Tibial nerve (tissue), 4 donors: ENCODE results near the gene ATP8A1. TPM values are rescaled to one million over a fixed set of nuclear protein-coding genes. Genes with fewer than 3 reads are reported as not detected.

ENCODE experiments used
- DNase-seq, 2 donors: peaks; one replicate each; pipeline ENCODE4 v3.0.0-alpha.2; 2019; ENCODE audit warnings: low spot score in 2 of 2
- H3K27ac ChIP-seq, 4 donors: fragments of 200-600 bp; sonication (generic) in 3 of 4; one replicate each; pipeline ENCODE4 v1.5.1; 2017 to 2019; ENCODE audit warnings: mild to moderate bottlenecking in 1 of 4
- H3K27me3 ChIP-seq, 2 donors: fragments of 200-600 bp; sonication (generic) in 1 of 2; one replicate each; pipeline versions ENCODE4 v1.5.1 to v1.6.0; 2017 to 2019
- H3K36me3 ChIP-seq, 3 donors: fragments of 200-600 bp; sonication (generic); one replicate each; pipeline ENCODE4 v1.5.1; 2018 to 2019
- H3K4me1 ChIP-seq, 4 donors: fragments of 200-600 bp; sonication (generic) in 3 of 4; one replicate each; pipeline ENCODE4 v1.5.1; 2017 to 2019
- H3K4me3 ChIP-seq, 4 donors: fragments of 200-600 bp; sonication (generic) in 3 of 4; one replicate each; pipeline ENCODE4 v1.5.1; 2017 to 2019; ENCODE audit warnings: mild to moderate bottlenecking in 1 of 4, moderate library complexity in 1 of 4
- H3K9me3 ChIP-seq, 4 donors: fragments of 200-600 bp; sonication (generic) in 3 of 4; one replicate each; pipeline ENCODE4 v1.5.1; 2017 to 2019
- EP300 ChIP-seq, 2 donors: sonication (generic); formaldehyde crosslinking; IDR thresholded peaks; one replicate each; pipeline ENCODE4 v1.6.1; 2017; ENCODE audit warnings: antibody characterized with exemption in 2 of 2, mild to moderate bottlenecking in 1 of 2
- POLR2A ChIP-seq, 2 donors: fragments of 450-650 bp; IDR thresholded peaks; one replicate each; pipeline ENCODE4 v1.6.1; 2017; ENCODE audit warnings: antibody characterized with exemption in 2 of 2, mild to moderate bottlenecking in 2 of 2, moderate library complexity in 2 of 2
- WGBS, 2 donors: methylation state at CpG; one replicate each; pipeline ENCODE4 v1.1.5; 2018; 5-methylcytosine and 5-hydroxymethylcytosine counted together
- total RNA-seq, 4 donors: library from RNA; depleted of rRNA; stranded (reverse); fragments of >200 nt; gene quantifications; one replicate each; pipeline ENCODE4 v1.1.0, GENCODE V29; 2016
- TF ChIP-seq, protein P1 (sequence below), 5 experiments: fragments of 200-600 bp in 3 of 5; fragments of 450-650 bp in 2 of 5; sonication (generic) in 3 of 5; IDR thresholded peaks; one replicate each; pipeline ENCODE4 v1.5.1; 2016 to 2019; ENCODE audit warnings: antibody characterized with exemption in 5 of 5, mild to moderate bottlenecking in 3 of 5, moderate library complexity in 2 of 5

The ATP8A1 gene
- total RNA-seq, 4 donors from 2014 or later = 57.9 to 79.7 (median 64.9) TPM

DNA sequence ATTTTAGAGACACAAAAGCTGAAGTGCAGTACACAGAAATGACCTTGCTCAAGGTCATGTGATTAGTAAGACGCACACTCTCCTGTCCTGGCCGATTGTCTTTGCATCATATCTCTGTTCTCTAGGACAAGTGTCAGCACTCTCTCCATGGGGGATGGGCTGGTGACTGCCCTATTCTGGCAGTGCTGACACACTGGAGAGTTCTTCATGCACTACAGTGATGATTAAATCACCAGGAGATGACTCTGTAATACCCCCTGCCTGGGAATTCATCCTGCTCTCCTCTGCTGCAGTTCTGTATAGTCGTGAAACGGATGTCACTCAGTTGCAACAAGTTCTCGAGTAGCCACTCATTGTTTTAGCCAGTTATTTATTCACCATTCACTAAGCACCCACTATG is 264.9 kb downstream of the ATP8A1 start:
- no peak for DNase-seq
- TF ChIP-seq, protein P1, sequence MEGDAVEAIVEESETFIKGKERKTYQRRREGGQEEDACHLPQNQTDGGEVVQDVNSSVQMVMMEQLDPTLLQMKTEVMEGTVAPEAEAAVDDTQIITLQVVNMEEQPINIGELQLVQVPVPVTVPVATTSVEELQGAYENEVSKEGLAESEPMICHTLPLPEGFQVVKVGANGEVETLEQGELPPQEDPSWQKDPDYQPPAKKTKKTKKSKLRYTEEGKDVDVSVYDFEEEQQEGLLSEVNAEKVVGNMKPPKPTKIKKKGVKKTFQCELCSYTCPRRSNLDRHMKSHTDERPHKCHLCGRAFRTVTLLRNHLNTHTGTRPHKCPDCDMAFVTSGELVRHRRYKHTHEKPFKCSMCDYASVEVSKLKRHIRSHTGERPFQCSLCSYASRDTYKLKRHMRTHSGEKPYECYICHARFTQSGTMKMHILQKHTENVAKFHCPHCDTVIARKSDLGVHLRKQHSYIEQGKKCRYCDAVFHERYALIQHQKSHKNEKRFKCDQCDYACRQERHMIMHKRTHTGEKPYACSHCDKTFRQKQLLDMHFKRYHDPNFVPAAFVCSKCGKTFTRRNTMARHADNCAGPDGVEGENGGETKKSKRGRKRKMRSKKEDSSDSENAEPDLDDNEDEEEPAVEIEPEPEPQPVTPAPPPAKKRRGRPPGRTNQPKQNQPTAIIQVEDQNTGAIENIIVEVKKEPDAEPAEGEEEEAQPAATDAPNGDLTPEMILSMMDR (IDR thresholded peaks at IDR 0.05) = no peak
- TF ChIP-seq POLR2A (IDR thresholded peaks at IDR 0.05) (no peak), EP300 (IDR thresholded peaks at IDR 0.05) (no peak)
- Histone ChIP-seq H3K36me3 (no peaks in the 10 kb centered on the region), H3K9me3 (no peaks in the 10 kb centered on the region), H3K27me3 (peaks cover 0 to 20% of the 10 kb centered on the region in 2 donors), H3K27ac (no peak overlapping the region), H3K4me3 (no peak overlapping the region), H3K4me1 (peaks cover 0 to 8% (median 3%) of the 10 kb centered on the region in 4 donors)
- WGBS, 2 donors = 62 to 74% methylated on average over 5 of the region's 5 CpGs

- Histone ChIP-seq H3K4me3 (no peak overlapping the region), H3K36me3 (no peaks in the 10 kb centered on the region), H3K27me3 (peaks cover 0 to 13% of the 10 kb centered on the region in 2 donors), H3K4me1 (peaks cover 0 to under 1% (median 0%) of the 10 kb centered on the region in 4 donors), H3K9me3 (no peaks in the 10 kb centered on the region), H3K27ac (no peak overlapping the region)
- WGBS, 2 donors = 81 to 88% methylated on average over 2 of the region's 2 CpGs
- DNase-seq = no peak
- TF ChIP-seq POLR2A (IDR thresholded peaks at IDR 0.05) (no peak), EP300 (IDR thresholded peaks at IDR 0.05) (no peak)
- TF ChIP-seq, protein P1 (IDR thresholded peaks at IDR 0.05) = no peak
Measured at GRCh38 chr4:42391355-42391664, 265.6 kb downstream of the ATP8A1 start.

DNA sequence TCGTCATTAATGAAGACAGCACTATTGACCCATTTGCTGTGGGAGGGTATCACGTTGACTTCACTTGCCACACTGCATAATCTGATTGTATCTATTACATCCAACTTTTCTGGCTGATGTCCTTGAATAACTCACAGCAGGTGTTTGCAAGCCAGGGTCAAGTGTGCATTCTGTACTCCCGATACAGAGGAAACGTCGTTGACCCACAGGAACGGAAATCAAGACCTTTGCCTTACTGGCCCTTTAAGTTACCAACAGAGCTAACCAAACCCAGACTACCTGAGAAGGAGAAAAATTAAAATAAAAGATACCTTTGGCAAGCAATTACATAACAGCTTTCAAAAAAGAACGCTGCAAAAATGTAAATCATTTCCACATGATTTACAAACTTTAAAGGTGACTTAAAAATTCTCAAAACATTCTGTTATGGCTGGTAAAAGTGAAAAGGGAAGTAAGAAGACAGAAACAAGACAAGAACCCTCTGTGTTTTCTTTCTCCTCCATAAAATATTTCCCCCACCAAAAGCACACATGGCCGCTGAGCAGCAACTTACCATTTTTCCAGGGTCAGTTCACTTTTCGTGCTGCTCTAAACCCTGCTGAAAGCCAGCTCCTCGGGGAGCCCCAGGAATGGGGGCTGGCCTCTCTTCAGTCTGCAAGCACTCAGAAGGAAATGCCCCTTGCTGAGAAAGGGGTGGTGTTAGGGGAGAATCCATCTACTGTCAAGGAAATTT is 266.1 kb downstream of the ATP8A1 start:
- Histone ChIP-seq H3K27me3 (peaks cover 0 to 8% of the 10 kb centered on the region in 2 donors), H3K4me3 (no peak overlapping the region), H3K9me3 (no peaks in the 10 kb centered on the region), H3K27ac (no peak overlapping the region), H3K36me3 (no peaks in the 10 kb centered on the region), H3K4me1 (no peaks in the 10 kb centered on the region)
- DNase-seq = no peak
- WGBS, 2 donors = 44 to 48% methylated on average over 10 of the region's 10 CpGs
- TF ChIP-seq, protein P1 (IDR thresholded peaks at IDR 0.05) = no peak
- TF ChIP-seq EP300 (IDR thresholded peaks at IDR 0.05) = no peak
- no peak for TF ChIP-seq POLR2A (IDR thresholded peaks at IDR 0.05)

GRCh38 chr4:42385516-42385915 is 271.4 kb downstream of the ATP8A1 start:
- WGBS, 2 donors = 91 to 100% methylated on average over 1 of the region's 1 CpG
- H3K36me3 ChIP-seq = no peaks in the 10 kb centered on the region
- H3K27ac ChIP-seq = no peak overlapping the region
- no peaks in the 10 kb centered on the region for H3K27me3 ChIP-seq
- no peaks in the 10 kb centered on the region for H3K9me3 ChIP-seq
- H3K4me1 ChIP-seq = no peaks in the 10 kb centered on the region
- no peak for DNase-seq
- TF ChIP-seq, protein P1 (IDR thresholded peaks at IDR 0.05) = no peak
- H3K4me3 ChIP-seq = no peak overlapping the region

DNA sequence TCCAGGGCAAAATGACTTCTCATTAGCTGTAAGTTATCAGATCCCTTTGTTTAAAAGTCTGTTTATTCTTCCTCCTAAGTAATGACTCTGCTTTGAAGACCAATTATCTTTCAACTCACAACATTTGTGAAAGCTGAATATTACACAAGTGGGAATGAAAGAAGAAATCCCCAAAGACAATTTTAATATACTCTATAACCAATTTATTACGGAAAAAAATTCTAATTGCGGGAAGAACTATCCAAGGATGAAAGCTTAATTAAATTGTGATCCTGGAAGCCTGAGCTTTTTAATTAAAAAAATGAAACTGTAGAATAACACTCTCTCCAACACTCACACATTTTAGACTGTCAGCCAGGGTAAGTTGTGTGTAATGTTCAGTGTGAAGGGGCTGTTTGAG is 275.2 kb downstream of the ATP8A1 start:
- WGBS, 2 donors = 95 to 98% methylated on average over 2 of the region's 2 CpGs
- H3K4me3 ChIP-seq = no peak overlapping the region
- H3K36me3 ChIP-seq = no peaks in the 10 kb centered on the region
- TF ChIP-seq, protein P1 (IDR thresholded peaks at IDR 0.05) = no peak
- TF ChIP-seq POLR2A (IDR thresholded peaks at IDR 0.05) = no peak
- no peak for TF ChIP-seq EP300 (IDR thresholded peaks at IDR 0.05)
- H3K9me3 ChIP-seq = no peaks in the 10 kb centered on the region
- no peak overlapping the region for H3K27ac ChIP-seq
- no peaks in the 10 kb centered on the region for H3K27me3 ChIP-seq
- DNase-seq = no peak
- no peaks in the 10 kb centered on the region for H3K4me1 ChIP-seq
